H9 (cell line): ENCODE results near the gene MTMR3. TPM values are rescaled to one million over a fixed set of nuclear protein-coding genes. Genes with fewer than 3 reads are reported as not detected.

ENCODE experiments used
- DNase-seq: peaks from one replicate; pipeline ENCODE4 v3.0.0-alpha.2; 2017
- H2AFZ ChIP-seq: one replicate; pipeline ENCODE4 v1.6.1; 2013; ENCODE audit warnings: mild to moderate bottlenecking, low read length, control low read depth, moderate library complexity
- H2AK5ac ChIP-seq: 2 replicates; pipeline ENCODE4 v1.6.1; 2013; ENCODE audit warnings: low read length, control low read depth, mixed read lengths; ENCODE audit not compliant: insufficient read length
- H2BK120ac ChIP-seq: one replicate; pipeline ENCODE4 v1.6.1; 2013; ENCODE audit warnings: low read depth, mild to moderate bottlenecking, low read length, control low read depth, inconsistent platforms; ENCODE audit not compliant: poor library complexity, severe bottlenecking
- H2BK12ac ChIP-seq: 2 replicates; pipeline ENCODE4 v1.6.1; 2013; ENCODE audit warnings: low read length, control low read depth, mixed read lengths, low read depth; ENCODE audit not compliant: insufficient read length
- H2BK15ac ChIP-seq: 2 replicates; pipeline ENCODE4 v1.6.1; 2013; ENCODE audit warnings: low read depth, low read length, control low read depth
- H2BK20ac ChIP-seq: one replicate; pipeline ENCODE4 v1.6.1; 2013; ENCODE audit warnings: low read depth, mild to moderate bottlenecking, low read length, control low read depth, inconsistent platforms; ENCODE audit not compliant: poor library complexity, severe bottlenecking
- H2BK5ac ChIP-seq: 2 replicates; pipeline ENCODE4 v1.6.1; 2013; ENCODE audit warnings: low read length, control low read depth, mixed read lengths; ENCODE audit not compliant: insufficient read length
- H3K14ac ChIP-seq: 2 replicates; pipeline ENCODE4 v1.6.1; 2013; ENCODE audit warnings: low read length, control low read depth; ENCODE audit not compliant: insufficient read depth
- H3K18ac ChIP-seq: 2 replicates; pipeline ENCODE4 v1.6.1; 2013; ENCODE audit warnings: low read depth, mild to moderate bottlenecking, mixed read lengths, low read length, control low read depth; ENCODE audit not compliant: insufficient read length
- H3K23ac ChIP-seq: 2 replicates; pipeline ENCODE4 v1.6.1; 2013; ENCODE audit warnings: low read length, control low read depth, mixed read lengths, low read depth; ENCODE audit not compliant: insufficient read length
- H3K23me2 ChIP-seq: 2 replicates; pipeline ENCODE4 v1.6.1; 2013; ENCODE audit warnings: low read depth, mild to moderate bottlenecking, mixed read lengths, low read length, control low read depth; ENCODE audit not compliant: insufficient read length, poor library complexity, severe bottlenecking
- H3K27ac ChIP-seq: 2 replicates; pipeline ENCODE4 v1.5.1; 2013; ENCODE audit warnings: low read length, control low read depth, mixed read lengths, low read depth; ENCODE audit not compliant: insufficient read length
- H3K27me3 ChIP-seq: 2 replicates; pipeline ENCODE4 v1.6.1; 2013; ENCODE audit warnings: low read length, control low read depth, inconsistent platforms; ENCODE audit not compliant: insufficient read depth
- H3K4ac ChIP-seq: 2 replicates; pipeline ENCODE4 v1.6.1; 2013; ENCODE audit warnings: low read depth, mild to moderate bottlenecking, control low read depth, inconsistent platforms, low read length, moderate library complexity
- H3K4me1 ChIP-seq: 2 replicates; pipeline ENCODE4 v1.6.1; 2013; ENCODE audit warnings: low read length, control low read depth, inconsistent platforms; ENCODE audit not compliant: insufficient read depth
- H3K4me2 ChIP-seq: 2 replicates; pipeline ENCODE4 v1.6.1; 2013; ENCODE audit warnings: low read length, control low read depth, mixed read lengths; ENCODE audit not compliant: insufficient read length, insufficient read depth
- H3K56ac ChIP-seq: 2 replicates; pipeline ENCODE4 v1.6.1; 2013; ENCODE audit warnings: low read depth, mild to moderate bottlenecking, mixed read lengths, low read length, control low read depth; ENCODE audit not compliant: insufficient read length
- H3K79me1 ChIP-seq: 2 replicates; pipeline ENCODE4 v1.6.1; 2013; ENCODE audit warnings: low read depth, mild to moderate bottlenecking, moderate library complexity, low read length, control low read depth, inconsistent platforms; ENCODE audit not compliant: insufficient read depth, poor library complexity, severe bottlenecking
- H3K79me2 ChIP-seq: 2 replicates; pipeline ENCODE4 v1.6.1; 2013; ENCODE audit warnings: low read length, control low read depth, inconsistent platforms; ENCODE audit not compliant: insufficient read depth
- H3K9ac ChIP-seq: 2 replicates; pipeline ENCODE4 v1.6.1; 2013; ENCODE audit warnings: low read length, control low read depth, mixed read lengths; ENCODE audit not compliant: insufficient read length; ENCODE audit errors: extremely low read depth
- H3K9me3 ChIP-seq: one replicate; pipeline ENCODE4 v1.6.1; 2013; ENCODE audit warnings: low read depth, low read length, inconsistent platforms; ENCODE audit not compliant: control insufficient read depth
- H3T11ph ChIP-seq: one replicate; pipeline ENCODE4 v1.6.1; 2013; ENCODE audit warnings: mild to moderate bottlenecking, low read length, control low read depth, inconsistent platforms
- H4K20me1 ChIP-seq: one replicate; pipeline ENCODE4 v1.6.1; 2013; ENCODE audit not compliant: control insufficient read depth, insufficient read length, insufficient read depth
- H4K5ac ChIP-seq: 2 replicates; pipeline ENCODE4 v1.6.1; 2013; ENCODE audit warnings: low read depth, mild to moderate bottlenecking, mixed read lengths, low read length, control low read depth; ENCODE audit not compliant: insufficient read length
- H4K8ac ChIP-seq: replicated peaks from 2 replicates; pipeline ENCODE4 v1.6.1; 2013; ENCODE audit warnings: low read length, control low read depth, mixed read lengths, low read depth; ENCODE audit not compliant: insufficient read length
- H4K91ac ChIP-seq: 2 replicates; pipeline ENCODE4 v1.6.1; 2013; ENCODE audit warnings: low read depth, mild to moderate bottlenecking, moderate library complexity, mixed read lengths, low read length, control low read depth; ENCODE audit not compliant: insufficient read length
- H3K27ac Mint-ChIP-seq, 3 experiments: 2 replicates in 2 of 3; 3 replicates in 1 of 3; pipeline ENCODE4 v1.8.0; 2020 to 2021; ENCODE audit warnings: mixed read lengths in 3 of 3, mild to moderate bottlenecking in 1 of 3, moderate library complexity in 1 of 3
- H3K27me3 Mint-ChIP-seq: 2 replicates; pipeline ENCODE4 v1.8.0; 2021; ENCODE audit warnings: low read depth, mild to moderate bottlenecking, moderate library complexity, mixed read lengths
- H3K36me3 Mint-ChIP-seq, 3 experiments: 2 replicates in 2 of 3; 3 replicates in 1 of 3; pipeline ENCODE4 v1.8.0; 2020 to 2021; ENCODE audit warnings: low read depth in 3 of 3, mixed read lengths in 3 of 3; ENCODE audit not compliant: insufficient read depth in 1 of 3
- H3K4me1 Mint-ChIP-seq, 2 experiments: 2 replicates each; pipeline ENCODE4 v1.8.0; 2020; ENCODE audit warnings: mixed read lengths in 2 of 2
- H3K4me3 Mint-ChIP-seq, 2 experiments: 2 replicates in 1 of 2; 3 replicates in 1 of 2; pipeline ENCODE4 v1.8.0; 2020 to 2021; ENCODE audit warnings: mild to moderate bottlenecking in 2 of 2, mixed read lengths in 2 of 2, moderate library complexity in 1 of 2
- H3K9me3 Mint-ChIP-seq, 2 experiments: 2 replicates in 1 of 2; 3 replicates in 1 of 2; pipeline ENCODE4 v1.8.0; 2020; ENCODE audit warnings: mild to moderate bottlenecking in 2 of 2, mixed read lengths in 2 of 2, moderate library complexity in 1 of 2
- WGBS: extraction: QIAGEN DNeasy Blood & Tissue Kit; methylation state at CpG from one replicate; pipeline ENCODE4 v1.1.7; 2013; ENCODE audit warnings: missing lambda C conversion rate, low lambda C conversion rate, mixed read lengths; ENCODE audit not compliant: insufficient read length; ENCODE audit errors: extremely low coverage; 5-methylcytosine and 5-hydroxymethylcytosine counted together
- total RNA-seq: library from RNA; stranded (reverse); gene quantifications from 2 replicates; pipeline ENCODE4 v1.2.1, GENCODE V29; 2021
- TF ChIP-seq, protein P1 (sequence below): fragments of 200-600 bp; sonication (generic); conservative IDR thresholded peaks from 3 replicates; pipeline ENCODE4 v1.8.0; 2021; ENCODE audit warnings: antibody characterized with exemption, mild to moderate bottlenecking

The MTMR3 gene
- total RNA-seq, 1 experiment from 2014 or later: 19.8 TPM

DNA sequence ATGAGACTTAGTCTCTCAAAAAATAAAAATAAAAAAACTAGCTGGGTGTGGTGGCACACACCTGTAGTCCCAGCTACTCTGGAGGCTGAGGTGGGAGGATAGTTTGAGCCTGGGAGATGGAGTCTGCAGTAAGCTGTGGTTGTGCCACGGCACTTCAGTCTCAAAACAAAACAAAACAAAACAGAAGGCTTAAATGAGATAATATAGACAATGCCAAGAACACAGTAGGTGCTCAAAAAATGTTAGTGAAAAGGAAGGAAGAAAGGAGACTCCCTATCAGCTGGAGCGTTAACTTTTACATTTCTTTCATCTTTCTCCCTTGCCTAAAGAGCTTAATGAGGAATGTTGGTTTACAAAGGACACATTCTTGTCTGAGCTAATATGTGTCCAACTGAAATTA, 40.8 kb upstream of the MTMR3 start:
- no peak overlapping the region for H4K91ac ChIP-seq
- no peak overlapping the region for H3K27ac ChIP-seq
- Mint-ChIP-seq H3K9me3 (peaks cover 0 to 4% of the 10 kb centered on the region in 2 experiments; a peak in 3 of 5 replicates), H3K4me1 (peaks cover 20 to 22% of the 10 kb centered on the region in 2 experiments), H3K27me3 (peaks cover 8% of the 10 kb centered on the region), H3K36me3 (no peaks in the 10 kb centered on the region; a peak in 1 of 7 replicates), H3K4me3 (no peak overlapping the region), H3K27ac (no peak overlapping the region)
- H3K4me1 ChIP-seq: no peaks in the 10 kb centered on the region
- no peaks in the 10 kb centered on the region for H3K79me1 ChIP-seq
- no peak overlapping the region for H3T11ph ChIP-seq
- no peaks in the 10 kb centered on the region for H3K27me3 ChIP-seq
- H3K18ac ChIP-seq: no peak overlapping the region
- H3K9ac ChIP-seq: no peak overlapping the region
- H2AK5ac ChIP-seq: no peak overlapping the region
- H4K5ac ChIP-seq: no peak overlapping the region
- H2BK12ac ChIP-seq: no peak overlapping the region
- no peak overlapping the region for H2BK5ac ChIP-seq
- H2BK20ac ChIP-seq: no peak overlapping the region
- no peak overlapping the region for H2BK120ac ChIP-seq
- H2AFZ ChIP-seq: no peak overlapping the region
- no peak overlapping the region for H3K4me2 ChIP-seq
- H2BK15ac ChIP-seq: no peak overlapping the region
- TF ChIP-seq, protein P1, sequence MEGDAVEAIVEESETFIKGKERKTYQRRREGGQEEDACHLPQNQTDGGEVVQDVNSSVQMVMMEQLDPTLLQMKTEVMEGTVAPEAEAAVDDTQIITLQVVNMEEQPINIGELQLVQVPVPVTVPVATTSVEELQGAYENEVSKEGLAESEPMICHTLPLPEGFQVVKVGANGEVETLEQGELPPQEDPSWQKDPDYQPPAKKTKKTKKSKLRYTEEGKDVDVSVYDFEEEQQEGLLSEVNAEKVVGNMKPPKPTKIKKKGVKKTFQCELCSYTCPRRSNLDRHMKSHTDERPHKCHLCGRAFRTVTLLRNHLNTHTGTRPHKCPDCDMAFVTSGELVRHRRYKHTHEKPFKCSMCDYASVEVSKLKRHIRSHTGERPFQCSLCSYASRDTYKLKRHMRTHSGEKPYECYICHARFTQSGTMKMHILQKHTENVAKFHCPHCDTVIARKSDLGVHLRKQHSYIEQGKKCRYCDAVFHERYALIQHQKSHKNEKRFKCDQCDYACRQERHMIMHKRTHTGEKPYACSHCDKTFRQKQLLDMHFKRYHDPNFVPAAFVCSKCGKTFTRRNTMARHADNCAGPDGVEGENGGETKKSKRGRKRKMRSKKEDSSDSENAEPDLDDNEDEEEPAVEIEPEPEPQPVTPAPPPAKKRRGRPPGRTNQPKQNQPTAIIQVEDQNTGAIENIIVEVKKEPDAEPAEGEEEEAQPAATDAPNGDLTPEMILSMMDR: no peak
- DNase-seq: no peak
- peaks cover 5% of the 10 kb centered on the region for H3K23me2 ChIP-seq
- H3K56ac ChIP-seq: no peak overlapping the region
- H4K20me1 ChIP-seq: no peaks in the 10 kb centered on the region
- no peaks in the 10 kb centered on the region for H3K9me3 ChIP-seq
- no peak overlapping the region for H3K14ac ChIP-seq
- H4K8ac ChIP-seq: no peak overlapping the region
- no peak overlapping the region for H3K23ac ChIP-seq
- no CpG with 5 or more reads among the region's 2 CpGs for WGBS
- no peak overlapping the region for H3K4ac ChIP-seq
- H3K79me2 ChIP-seq: no peaks in the 10 kb centered on the region
